ENCODE results near the gene PRKCA. TPM values are rescaled to one million over a fixed set of nuclear protein-coding genes. Genes with fewer than 3 reads are reported as not detected.

The PRKCA gene
- total and polyA plus RNA-seq, 2 donors (not counting 3 experiments of a cell fraction or from before 2014, with no cell fraction given) = 7.5 to 34.2 TPM

GRCh38 chr17:66542129-66542966 is 239.9 kb downstream of the PRKCA start:
- DNase-seq (ENCODE audit: low read depth, low spot score) (no peak), FAIRE-seq (no peak)
- H2AFZ ChIP-seq (ENCODE audit: low read depth, low read length) = no peak overlapping the region
- no peak overlapping the region for H3K4me3 ChIP-seq (replicated peaks in 1 of 3; ENCODE audit: insufficient read depth in 1 of 3, low read depth in 1 of 3, low read length in 3 of 3)
- H3K9me3 ChIP-seq (replicated peaks; ENCODE audit: control insufficient read depth, insufficient read depth, low read length) = no peaks in the 10 kb centered on the region
- peaks cover 4% of the 10 kb centered on the region for H3K79me2 ChIP-seq (ENCODE audit: control insufficient read depth, insufficient read depth, low read length)
- dilution Hi-C loops (cut with MboI; ENCODE audit: extremely low pct_ligation_motif_present, low sequenced_read_pairs) = no loop called here
- intact Hi-C loops (cut with micrococcal nuclease) = no loop called here
- peak overlapping the region; percentile 36 for H3K27ac ChIP-seq (ENCODE audit: insufficient read depth, low read depth, low read length)
- peak overlapping the region; percentile 73 for H3K4me2 ChIP-seq (ENCODE audit: insufficient read depth, low read length)
- H4K20me1 ChIP-seq (replicated peaks; ENCODE audit: control insufficient read depth, extremely low read depth, insufficient read depth, low read length) = no peaks in the 10 kb centered on the region
- no peaks in the 10 kb centered on the region for H3K27me3 ChIP-seq (ENCODE audit: control insufficient read depth in 2 of 2, insufficient read depth in 2 of 2, low read length in 2 of 2)
- no TSS peak for BruUV-seq (replicated peaks)
- no peak overlapping the region for H3K9ac ChIP-seq (replicated peaks; ENCODE audit: extremely low read depth, insufficient read depth, low read length)
- no peaks in the 10 kb centered on the region for H3K9me1 ChIP-seq (replicated peaks; ENCODE audit: control insufficient read depth, extremely low read depth, insufficient read depth, low read length)
- TF ChIP-seq POLR2A (IDR thresholded peaks at IDR 0.05; ENCODE audit: low read depth, low read length) (no peak), POLR2AphosphoS5 (IDR thresholded peaks at IDR 0.05; ENCODE audit: insufficient read depth, low read depth, low read length) (no peak), EZH2 (IDR thresholded peaks at IDR 0.05; ENCODE audit: borderline replicate concordance, low read depth, low read length, severe bottlenecking) (no peak)
- H3K36me3 ChIP-seq (ENCODE audit: control insufficient read depth in 2 of 2, extremely low read depth in 1 of 2, insufficient read depth in 2 of 2, low read length in 2 of 2) = no peaks in the 10 kb centered on the region
- POLR2A ChIA-PET = no interaction called here
- peaks cover 22% of the 10 kb centered on the region for H3K4me1 ChIP-seq (ENCODE audit: control insufficient read depth, extremely low read depth, insufficient read depth, low read length)
- CTCF ChIA-PET = interaction anchor here (0.8 to 1.4 kb wide), 4 partner anchors 23 to 131 kb away, joined by 3 to 4 read pairs (median 3); no protein-coding TSS in a partner anchor

GRCh38 chr17:66542967-66543520 is 240.6 kb downstream of the PRKCA start:
- H3K79me2 ChIP-seq (ENCODE audit: control insufficient read depth, insufficient read depth, low read length) = peaks cover 4% of the 10 kb centered on the region
- intact Hi-C loops (cut with micrococcal nuclease) (no loop called here), dilution Hi-C loops (cut with MboI; ENCODE audit: extremely low pct_ligation_motif_present, low sequenced_read_pairs) (no loop called here)
- H4K20me1 ChIP-seq (replicated peaks; ENCODE audit: control insufficient read depth, extremely low read depth, insufficient read depth, low read length) = no peaks in the 10 kb centered on the region
- no peaks in the 10 kb centered on the region for H3K36me3 ChIP-seq (ENCODE audit: control insufficient read depth in 2 of 2, extremely low read depth in 1 of 2, insufficient read depth in 2 of 2, low read length in 2 of 2)
- no peaks in the 10 kb centered on the region for H3K9me3 ChIP-seq (replicated peaks; ENCODE audit: control insufficient read depth, insufficient read depth, low read length)
- no peaks in the 10 kb centered on the region for H3K9me1 ChIP-seq (replicated peaks; ENCODE audit: control insufficient read depth, extremely low read depth, insufficient read depth, low read length)
- peak overlapping the region; percentile 73 for H3K4me2 ChIP-seq (ENCODE audit: insufficient read depth, low read length)
- H2AFZ ChIP-seq (ENCODE audit: low read depth, low read length) = no peak overlapping the region
- TF ChIP-seq EZH2 (IDR thresholded peaks at IDR 0.05; ENCODE audit: borderline replicate concordance, low read depth, low read length, severe bottlenecking) = no peak
- TF ChIP-seq CTCF (IDR thresholded peaks at IDR 0.05; ENCODE audit: extremely low read depth in 1 of 2, insufficient read depth in 1 of 2, low read depth in 1 of 2, low read length in 2 of 2) = no peak
- no peak for TF ChIP-seq GATA2 (IDR thresholded peaks at IDR 0.05; ENCODE audit: insufficient read depth, insufficient read length, low read depth, low read length)
- TF ChIP-seq MAX (IDR thresholded peaks at IDR 0.05; ENCODE audit: insufficient read depth, insufficient read length) = no peak
- no peak for TF ChIP-seq POLR2A (IDR thresholded peaks at IDR 0.05; ENCODE audit: low read depth, low read length)
- TF ChIP-seq POLR2AphosphoS5 (IDR thresholded peaks at IDR 0.05; ENCODE audit: insufficient read depth, low read depth, low read length) = no peak
- no peak for TF ChIP-seq JUN (IDR thresholded peaks at IDR 0.05; ENCODE audit: borderline replicate concordance, insufficient read depth, insufficient read length, low read depth)
- no peak for TF ChIP-seq FOS (IDR thresholded peaks at IDR 0.05; ENCODE audit: borderline replicate concordance, insufficient read depth, low read length)
- TF ChIP-seq MYC (IDR thresholded peaks at IDR 0.05; ENCODE audit: low read depth, low read length) = no peak
- no peak overlapping the region for H3K4me3 ChIP-seq (replicated peaks in 1 of 3; ENCODE audit: insufficient read depth in 1 of 3, low read depth in 1 of 3, low read length in 3 of 3)
- ChIA-PET POLR2A (no interaction called here), CTCF (interaction anchor here (0.9 to 1.4 kb wide), 4 partner anchors 9 to 131 kb away, joined by 3 to 4 read pairs (median 3); no protein-coding TSS in a partner anchor)
- BruUV-seq (replicated peaks) = no TSS peak
- DNase-seq (ENCODE audit: low read depth, low spot score) (peak; percentile 41), FAIRE-seq (no peak)
- peaks cover 29% of the 10 kb centered on the region for H3K4me1 ChIP-seq (ENCODE audit: control insufficient read depth, extremely low read depth, insufficient read depth, low read length)
- no peaks in the 10 kb centered on the region for H3K27me3 ChIP-seq (ENCODE audit: control insufficient read depth in 2 of 2, insufficient read depth in 2 of 2, low read length in 2 of 2)
- H3K9ac ChIP-seq (replicated peaks; ENCODE audit: extremely low read depth, insufficient read depth, low read length) = no peak overlapping the region
- H3K27ac ChIP-seq (ENCODE audit: insufficient read depth, low read depth, low read length) = peak overlapping the region; percentile 36

Data from endothelial cell of umbilical vein (primary cell).